H1 (cell line): ENCODE results near the gene SCARB1.

Experiments used
- JUN ChIP-seq: IDR thresholded peaks from 2 replicates; pipeline ENCODE4 v1.6.1; 2011; ENCODE audit warnings: low read depth, mild to moderate bottlenecking, improper control_type of control experiment, low read length
- POLR2A ChIP-seq, 2 experiments: IDR thresholded peaks; 1 replicate in 1 of 2; 2 replicates in 1 of 2; pipeline ENCODE4 v1.6.1; 2011; ENCODE audit warnings: low read depth in 2 of 2, low read length in 2 of 2, mild to moderate bottlenecking in 2 of 2; ENCODE audit errors: control extremely low read depth in 1 of 2
- POLR2AphosphoS5 ChIP-seq: IDR thresholded peaks from 2 replicates; pipeline ENCODE4 v1.6.1; 2011; ENCODE audit warnings: low read depth, low read length
- TF ChIP-seq, protein P1 (sequence below), 3 experiments: IDR thresholded peaks; 1 replicate in 2 of 3; 2 replicates in 1 of 3; pipeline versions ENCODE4 v1.5.1 to v1.6.1; 2011; ENCODE audit warnings: low read length in 3 of 3, mild to moderate bottlenecking in 3 of 3, inconsistent platforms in 2 of 3, low read depth in 1 of 3, moderate library complexity in 1 of 3; ENCODE audit not compliant: insufficient read depth in 1 of 3; ENCODE audit errors: control extremely low read depth in 1 of 3
- TF ChIP-seq, protein P2 (sequence below): IDR thresholded peaks from 2 replicates; pipeline ENCODE4 v1.6.1; 2011; ENCODE audit warnings: low read depth, mild to moderate bottlenecking, low read length; ENCODE audit not compliant: insufficient read depth

DNA sequence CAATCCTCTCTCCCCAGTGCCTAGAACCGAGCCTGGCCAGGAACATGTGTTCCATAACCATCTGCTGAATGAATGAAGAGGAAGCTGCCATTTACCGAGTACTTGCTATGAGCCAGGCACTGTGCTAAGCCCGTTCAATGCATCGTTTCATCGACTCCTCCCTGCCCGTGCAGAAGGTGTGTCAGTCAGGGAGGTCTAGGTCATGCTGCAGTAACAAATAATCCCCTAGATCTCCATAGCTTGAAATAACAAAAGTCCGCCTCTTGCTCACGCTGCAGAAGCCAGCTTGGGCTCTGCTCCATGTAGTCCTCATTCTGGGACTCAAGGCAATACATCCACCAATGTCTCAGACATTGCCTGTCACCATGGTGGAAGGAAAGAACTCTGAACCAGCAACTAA, 101.3 kb downstream of the SCARB1 start:
- TF ChIP-seq JUN (no peak), POLR2A (IDR thresholded peaks at IDR 0.05; ENCODE audit: control extremely low read depth in 1 of 2, low read depth in 2 of 2, low read length in 2 of 2) (no peak), POLR2AphosphoS5 (no peak)
- TF ChIP-seq, protein P1, sequence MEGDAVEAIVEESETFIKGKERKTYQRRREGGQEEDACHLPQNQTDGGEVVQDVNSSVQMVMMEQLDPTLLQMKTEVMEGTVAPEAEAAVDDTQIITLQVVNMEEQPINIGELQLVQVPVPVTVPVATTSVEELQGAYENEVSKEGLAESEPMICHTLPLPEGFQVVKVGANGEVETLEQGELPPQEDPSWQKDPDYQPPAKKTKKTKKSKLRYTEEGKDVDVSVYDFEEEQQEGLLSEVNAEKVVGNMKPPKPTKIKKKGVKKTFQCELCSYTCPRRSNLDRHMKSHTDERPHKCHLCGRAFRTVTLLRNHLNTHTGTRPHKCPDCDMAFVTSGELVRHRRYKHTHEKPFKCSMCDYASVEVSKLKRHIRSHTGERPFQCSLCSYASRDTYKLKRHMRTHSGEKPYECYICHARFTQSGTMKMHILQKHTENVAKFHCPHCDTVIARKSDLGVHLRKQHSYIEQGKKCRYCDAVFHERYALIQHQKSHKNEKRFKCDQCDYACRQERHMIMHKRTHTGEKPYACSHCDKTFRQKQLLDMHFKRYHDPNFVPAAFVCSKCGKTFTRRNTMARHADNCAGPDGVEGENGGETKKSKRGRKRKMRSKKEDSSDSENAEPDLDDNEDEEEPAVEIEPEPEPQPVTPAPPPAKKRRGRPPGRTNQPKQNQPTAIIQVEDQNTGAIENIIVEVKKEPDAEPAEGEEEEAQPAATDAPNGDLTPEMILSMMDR (IDR thresholded peaks at IDR 0.05; ENCODE audit: control extremely low read depth in 1 of 3, insufficient read depth in 1 of 3, low read depth in 1 of 3, low read length in 3 of 3): no peak
- TF ChIP-seq, protein P2, sequence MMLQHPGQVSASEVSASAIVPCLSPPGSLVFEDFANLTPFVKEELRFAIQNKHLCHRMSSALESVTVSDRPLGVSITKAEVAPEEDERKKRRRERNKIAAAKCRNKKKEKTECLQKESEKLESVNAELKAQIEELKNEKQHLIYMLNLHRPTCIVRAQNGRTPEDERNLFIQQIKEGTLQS: no peak
